Spinal cord (tissue), 10 donors: ENCODE results near the gene CBL. TPM values are rescaled to one million over a fixed set of nuclear protein-coding genes. Genes with fewer than 3 reads are reported as not detected.
"Not testable (repeated sequence)": the region's sequence is repeated elsewhere in the genome, so short reads cannot be mapped to it uniquely, and the experiment has no call there.

Source experiments
- DNase-seq, 6 donors: peaks; one replicate each; pipeline versions ENCODE4 v3.0.0 to v3.0.0-alpha.2; 2013 to 2015; ENCODE audit warnings: low spot score in 6 of 6, low read depth in 4 of 6
- H3K27ac ChIP-seq: one replicate; pipeline ENCODE4 v1.5.1; 2013; ENCODE audit warnings: low read depth, low read length, control low read depth
- H3K27me3 ChIP-seq: one replicate; pipeline ENCODE4 v1.6.1; 2013; ENCODE audit warnings: low read length; ENCODE audit not compliant: control insufficient read depth, insufficient read depth
- H3K36me3 ChIP-seq: one replicate; pipeline ENCODE4 v1.6.1; 2013; ENCODE audit warnings: low read length; ENCODE audit not compliant: control insufficient read depth, insufficient read depth
- H3K4me1 ChIP-seq: one replicate; pipeline ENCODE4 v1.6.1; 2013; ENCODE audit warnings: low read length; ENCODE audit not compliant: control insufficient read depth, insufficient read depth
- H3K4me3 ChIP-seq: one replicate; pipeline ENCODE4 v1.5.1; 2013; ENCODE audit warnings: low read depth, low read length, control low read depth
- H3K9me3 ChIP-seq: one replicate; pipeline ENCODE4 v1.6.1; 2013; ENCODE audit warnings: low read length; ENCODE audit not compliant: control insufficient read depth, insufficient read depth
- WGBS: methylation state at CpG from one replicate; pipeline ENCODE4 v1.1.5; 2013; ENCODE audit warnings: missing lambda C conversion rate; ENCODE audit not compliant: insufficient coverage; 5-methylcytosine and 5-hydroxymethylcytosine counted together
- polyA plus RNA-seq, 2 donors: library from polyadenylated mRNA; unstranded; fragments of 120-200 nt; gene quantifications; one replicate each; pipeline ENCODE4 v1.2.1, GENCODE V29; 2013; ENCODE audit not compliant: insufficient read length in 2 of 2
- total RNA-seq, 2 donors: library from RNA; depleted of rRNA in 1 of 2; stranded (reverse); fragments of 120-200 nt in 1 of 2; fragments of >200 nt in 1 of 2; gene quantifications; one replicate each; pipeline versions ENCODE4 v1.2.3 to v1.2.4, GENCODE V29; 2013 to 2014
- donor health status: healthy.

The CBL gene
- total and polyA plus RNA-seq, 4 donors: 13.4 to 37.4 (median 22.3) TPM

GRCh38 chr11:119228535-119229287 lies 22.6 kb downstream of the CBL start:
- not testable (repeated sequence) for H3K4me1 ChIP-seq, H3K9me3 ChIP-seq, H3K27ac ChIP-seq, H3K4me3 ChIP-seq, H3K36me3 ChIP-seq, DNase-seq, H3K27me3 ChIP-seq
- 100% methylated on average over 7 of the region's 9 CpGs for WGBS

- Histone ChIP-seq H3K27me3 (no peaks in the 10 kb centered on the region), H3K4me1 (no peaks in the 10 kb centered on the region), H3K27ac (no peak overlapping the region), H3K9me3 (no peaks in the 10 kb centered on the region), H3K4me3 (no peak overlapping the region), H3K36me3 (peaks cover 10% of the 10 kb centered on the region)
- WGBS: 80% methylated on average over 2 of the region's 3 CpGs
- DNase-seq: no peak
Measured at GRCh38 chr11:119229288-119229672, 23.1 kb downstream of the CBL start.

GRCh38 chr11:119229741-119230140 lies 23.6 kb downstream of the CBL start:
- DNase-seq: no peak
- H3K27me3 ChIP-seq: no peaks in the 10 kb centered on the region
- no CpG with 5 or more reads among the region's 4 CpGs for whole genome bisulfite sequencing

GRCh38 chr11:119236490-119236889 lies 30.4 kb downstream of the CBL start:
- no peak overlapping the region for H3K4me3 ChIP-seq
- no peaks in the 10 kb centered on the region for H3K27me3 ChIP-seq

More at GRCh38 chr11:119229741-119230140, 23.6 kb downstream of the CBL start:
- Histone ChIP-seq H3K4me1 (no peaks in the 10 kb centered on the region), H3K9me3 (no peaks in the 10 kb centered on the region), H3K36me3 (peaks cover 10% of the 10 kb centered on the region), H3K4me3 (no peak overlapping the region), H3K27ac (no peak overlapping the region)

GRCh38 chr11:119236891-119237290 lies 30.8 kb downstream of the CBL start:
- peaks cover 15% of the 10 kb centered on the region for H3K36me3 ChIP-seq
- no peak for DNase-seq
- H3K9me3 ChIP-seq: no peaks in the 10 kb centered on the region
- WGBS: no CpG with 5 or more reads among the region's 1 CpG
- no peaks in the 10 kb centered on the region for H3K4me1 ChIP-seq
- no peak overlapping the region for H3K27ac ChIP-seq
- H3K4me3 ChIP-seq: no peak overlapping the region
- no peaks in the 10 kb centered on the region for H3K27me3 ChIP-seq

More at GRCh38 chr11:119236490-119236889, 30.4 kb downstream of the CBL start:
- Histone ChIP-seq H3K9me3 (no peaks in the 10 kb centered on the region), H3K4me1 (no peaks in the 10 kb centered on the region), H3K36me3 (peaks cover 15% of the 10 kb centered on the region), H3K27ac (no peak overlapping the region)
- DNase-seq: no peak

GRCh38 chr11:119237515-119237914 lies 31.4 kb downstream of the CBL start:
- no peak overlapping the region for H3K4me3 ChIP-seq
- H3K27me3 ChIP-seq: no peaks in the 10 kb centered on the region
- H3K9me3 ChIP-seq: no peaks in the 10 kb centered on the region
- no peak for DNase-seq
- no peaks in the 10 kb centered on the region for H3K4me1 ChIP-seq
- no peak overlapping the region for H3K27ac ChIP-seq
- H3K36me3 ChIP-seq: peaks cover 15% of the 10 kb centered on the region

- no peak overlapping the region for H3K27ac ChIP-seq
- no peak for DNase-seq
- no peaks in the 10 kb centered on the region for H3K9me3 ChIP-seq
- H3K36me3 ChIP-seq: peaks cover 6% of the 10 kb centered on the region
- 92% methylated on average over 5 of the region's 8 CpGs for WGBS
- H3K4me1 ChIP-seq: peaks cover 4% of the 10 kb centered on the region
- no peak overlapping the region for H3K4me3 ChIP-seq
- no peaks in the 10 kb centered on the region for H3K27me3 ChIP-seq
Measured at GRCh38 chr11:119248750-119249670, 42.9 kb downstream of the CBL start.

- Histone ChIP-seq H3K9me3 (no peaks in the 10 kb centered on the region), H3K27ac (no peak overlapping the region), H3K27me3 (no peaks in the 10 kb centered on the region), H3K36me3 (peaks cover 3% of the 10 kb centered on the region), H3K4me1 (peaks cover 4% of the 10 kb centered on the region), H3K4me3 (no peak overlapping the region)
- DNase-seq: no peak
- WGBS: 86% methylated on average over 1 of the region's 1 CpG
Measured at GRCh38 chr11:119249671-119250010, 43.5 kb downstream of the CBL start.

- no peak for DNase-seq
- Histone ChIP-seq H3K27ac (peak overlapping the region; percentile 49), H3K27me3 (no peaks in the 10 kb centered on the region), H3K4me1 (peaks cover 4% of the 10 kb centered on the region), H3K9me3 (no peaks in the 10 kb centered on the region), H3K4me3 (no peak overlapping the region), H3K36me3 (no peaks in the 10 kb centered on the region)
- no CpG with 5 or more reads among the region's 3 CpGs for WGBS
Measured at GRCh38 chr11:119251114-119251513, 45.0 kb downstream of the CBL start.

- Histone ChIP-seq H3K4me3 (no peak overlapping the region), H3K27ac (no peak overlapping the region), H3K9me3 (no peaks in the 10 kb centered on the region), H3K36me3 (no peaks in the 10 kb centered on the region), H3K27me3 (no peaks in the 10 kb centered on the region), H3K4me1 (peaks cover 4% of the 10 kb centered on the region)
- WGBS: 100% methylated on average over 2 of the region's 5 CpGs
- no peak for DNase-seq
Measured at GRCh38 chr11:119254239-119254638, 48.1 kb downstream of the CBL start.
